DND-41 (cell line): ENCODE results near the gene ARL8A.

ENCODE experiments used
- ATAC-seq: fragments of 200-7000 bp; cut with Tn5 transposase; 3 replicates; pipeline ENCODE4 v1.9.1; 2021; ENCODE audit warnings: low read depth; ENCODE audit not compliant: insufficient read depth
- DNase-seq: peaks from one replicate; pipeline ENCODE4 v3.0.0-alpha.2; 2020
- H2AFZ ChIP-seq: 2 replicates; pipeline ENCODE4 v1.6.0; 2012; ENCODE audit warnings: low read depth, low read length
- H3K27ac ChIP-seq: 2 replicates; pipeline ENCODE4 v1.5.1; 2012; ENCODE audit warnings: low read length, inconsistent platforms
- H3K27me3 ChIP-seq: fragments of 200-600 bp; sonication (generic); 2 replicates; pipeline ENCODE4 v1.6.0; 2012; ENCODE audit warnings: low read length, mild to moderate bottlenecking, inconsistent platforms; ENCODE audit not compliant: insufficient read depth, poor library complexity
- H3K36me3 ChIP-seq: 2 replicates; pipeline ENCODE4 v1.5.1; 2012; ENCODE audit warnings: low read length, inconsistent platforms; ENCODE audit not compliant: insufficient read depth
- H3K4me1 ChIP-seq: 2 replicates; pipeline ENCODE4 v1.5.1; 2012; ENCODE audit warnings: mild to moderate bottlenecking, low read length; ENCODE audit not compliant: insufficient read depth
- H3K4me2 ChIP-seq: 2 replicates; pipeline ENCODE4 v1.6.0; 2012; ENCODE audit warnings: mild to moderate bottlenecking, moderate library complexity, low read length, inconsistent platforms; ENCODE audit not compliant: insufficient read depth
- H3K4me3 ChIP-seq, 2 experiments: fragments of 200-600 bp in 1 of 2; shearing (Covaris generic) in 1 of 2; 2 replicates each; pipeline ENCODE4 v1.5.1; 2012 to 2016; ENCODE audit warnings: inconsistent platforms in 2 of 2, low read length in 2 of 2, mild to moderate bottlenecking in 2 of 2, low read depth in 1 of 2, moderate library complexity in 1 of 2
- H3K79me2 ChIP-seq: 2 replicates; pipeline ENCODE4 v1.6.0; 2012; ENCODE audit warnings: low read length, inconsistent platforms; ENCODE audit not compliant: insufficient read depth
- H3K9ac ChIP-seq: 2 replicates; pipeline ENCODE4 v1.6.0; 2012; ENCODE audit warnings: low read depth, mild to moderate bottlenecking, inconsistent platforms, low read length, moderate library complexity
- H3K9me3 ChIP-seq: 2 replicates; pipeline ENCODE4 v1.5.1; 2012; ENCODE audit warnings: low read length, moderate library complexity, mild to moderate bottlenecking, inconsistent platforms; ENCODE audit not compliant: insufficient read depth, severe bottlenecking
- H4K20me1 ChIP-seq: 2 replicates; pipeline ENCODE4 v1.6.0; 2012; ENCODE audit warnings: low read length; ENCODE audit not compliant: insufficient read depth
- EZH2 ChIP-seq: IDR thresholded peaks from 3 replicates; pipeline ENCODE4 v1.6.1; 2012; ENCODE audit warnings: borderline replicate concordance, low read depth, mild to moderate bottlenecking, moderate library complexity, low read length, inconsistent platforms; ENCODE audit not compliant: severe bottlenecking
- TF ChIP-seq, protein P1 (sequence below): IDR thresholded peaks from 2 replicates; pipeline ENCODE4 v1.5.1; 2012; ENCODE audit warnings: borderline replicate concordance, low read length, moderate library complexity, mild to moderate bottlenecking; ENCODE audit not compliant: poor library complexity, severe bottlenecking; ENCODE audit errors: extremely low read depth

Gene ARL8A

DNA sequence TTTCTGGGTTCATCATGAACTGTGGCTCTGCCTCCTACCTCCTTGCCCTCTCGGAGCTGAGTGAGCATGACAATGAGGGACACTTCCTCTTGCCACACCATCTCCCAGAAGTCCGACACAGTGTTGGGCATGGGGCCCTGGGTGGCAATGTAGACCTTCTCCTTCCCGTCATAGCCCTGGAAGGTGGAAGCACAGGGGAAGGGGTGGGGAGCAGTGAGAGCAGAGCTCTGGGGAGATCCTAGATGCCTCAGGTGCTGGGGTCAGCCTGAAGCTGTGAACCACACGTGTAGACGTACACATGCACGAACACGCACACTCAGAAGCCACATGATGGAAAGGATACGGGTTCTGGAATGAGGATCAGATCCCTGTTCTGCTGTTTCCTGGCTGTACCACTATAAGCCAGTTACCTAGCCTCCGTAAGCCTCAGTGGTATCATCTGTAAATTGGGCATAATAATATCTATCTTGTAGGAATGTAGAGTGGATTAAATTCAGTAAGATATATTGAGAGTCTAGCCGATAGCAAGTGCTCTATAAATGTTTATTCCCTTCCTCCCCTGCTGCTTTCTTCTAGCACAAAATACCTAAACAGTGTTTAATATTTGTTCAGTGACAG, 9.7 kb upstream of the ARL8A start:
- Histone ChIP-seq H3K4me2 (no peak overlapping the region), H3K4me3 (no peak overlapping the region), H3K9ac (no peak overlapping the region), H4K20me1 (no peaks in the 10 kb centered on the region), H3K36me3 (peaks cover 82% of the 10 kb centered on the region), H3K9me3 (no peaks in the 10 kb centered on the region), H3K27me3 (no peaks in the 10 kb centered on the region), H3K79me2 (peaks cover 18% of the 10 kb centered on the region), H3K4me1 (peaks cover 18% of the 10 kb centered on the region), H2AFZ (no peak overlapping the region), H3K27ac (no peak overlapping the region)
- ATAC-seq (no peak), DNase-seq (no peak)
- TF ChIP-seq, protein P1, sequence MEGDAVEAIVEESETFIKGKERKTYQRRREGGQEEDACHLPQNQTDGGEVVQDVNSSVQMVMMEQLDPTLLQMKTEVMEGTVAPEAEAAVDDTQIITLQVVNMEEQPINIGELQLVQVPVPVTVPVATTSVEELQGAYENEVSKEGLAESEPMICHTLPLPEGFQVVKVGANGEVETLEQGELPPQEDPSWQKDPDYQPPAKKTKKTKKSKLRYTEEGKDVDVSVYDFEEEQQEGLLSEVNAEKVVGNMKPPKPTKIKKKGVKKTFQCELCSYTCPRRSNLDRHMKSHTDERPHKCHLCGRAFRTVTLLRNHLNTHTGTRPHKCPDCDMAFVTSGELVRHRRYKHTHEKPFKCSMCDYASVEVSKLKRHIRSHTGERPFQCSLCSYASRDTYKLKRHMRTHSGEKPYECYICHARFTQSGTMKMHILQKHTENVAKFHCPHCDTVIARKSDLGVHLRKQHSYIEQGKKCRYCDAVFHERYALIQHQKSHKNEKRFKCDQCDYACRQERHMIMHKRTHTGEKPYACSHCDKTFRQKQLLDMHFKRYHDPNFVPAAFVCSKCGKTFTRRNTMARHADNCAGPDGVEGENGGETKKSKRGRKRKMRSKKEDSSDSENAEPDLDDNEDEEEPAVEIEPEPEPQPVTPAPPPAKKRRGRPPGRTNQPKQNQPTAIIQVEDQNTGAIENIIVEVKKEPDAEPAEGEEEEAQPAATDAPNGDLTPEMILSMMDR: no peak
- TF ChIP-seq EZH2: no peak

DNA sequence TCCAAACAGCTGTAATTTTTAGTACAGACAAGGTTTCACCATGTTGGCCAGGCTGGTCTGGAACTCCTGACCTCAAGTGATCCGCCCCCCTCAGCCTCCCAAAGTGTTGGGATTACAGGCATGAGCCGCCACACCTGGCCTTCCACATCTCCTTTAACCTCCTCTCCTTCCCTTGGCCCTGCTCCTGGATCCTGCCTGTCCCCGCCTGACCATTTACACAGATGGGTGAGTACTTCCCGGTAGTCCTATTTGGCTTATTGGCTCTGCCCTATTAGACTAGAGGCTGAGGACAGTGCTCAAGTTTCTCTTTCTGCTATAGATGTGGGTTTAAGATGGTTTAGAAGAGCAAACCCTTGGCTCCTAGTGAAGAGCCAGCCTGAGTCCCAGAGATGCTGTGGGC, 8.7 kb upstream of the ARL8A start:
- H3K79me2 ChIP-seq: peaks cover 8% of the 10 kb centered on the region
- no peak overlapping the region for H3K27ac ChIP-seq
- H3K4me1 ChIP-seq: peaks cover 9% of the 10 kb centered on the region
- no peak for TF ChIP-seq EZH2
- TF ChIP-seq, protein P1: no peak
- H3K27me3 ChIP-seq: no peaks in the 10 kb centered on the region
- peaks cover 84% of the 10 kb centered on the region for H3K36me3 ChIP-seq
- no peaks in the 10 kb centered on the region for H3K9me3 ChIP-seq
- no peak overlapping the region for H3K4me2 ChIP-seq
- H3K9ac ChIP-seq: no peak overlapping the region
- no peak for DNase-seq
- no peak for ATAC-seq
- no peak overlapping the region for H3K4me3 ChIP-seq
- no peaks in the 10 kb centered on the region for H4K20me1 ChIP-seq
- no peak overlapping the region for H2AFZ ChIP-seq

DNA sequence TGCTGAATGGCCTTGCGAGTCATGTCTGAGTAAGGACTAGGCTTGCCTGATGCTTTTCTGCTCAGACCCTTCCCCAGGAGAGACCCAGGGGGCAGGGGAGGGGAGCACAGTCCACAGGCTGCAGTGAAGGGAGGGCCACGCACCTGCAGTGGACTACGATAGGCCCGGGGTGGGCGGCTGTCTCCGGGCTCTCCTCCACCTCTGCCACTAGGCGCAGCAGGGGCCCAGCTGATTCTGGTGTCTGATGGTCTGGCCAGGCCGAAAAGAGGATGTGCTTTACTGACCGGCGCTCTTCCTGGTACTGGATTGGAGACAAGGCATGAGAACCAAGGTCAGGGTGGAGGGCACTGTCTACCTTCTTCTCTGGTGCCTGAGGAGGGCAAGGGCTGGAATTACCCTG, 7.9 kb upstream of the ARL8A start:
- no peaks in the 10 kb centered on the region; the same call in 1 of the 2 replicates for H3K4me1 ChIP-seq
- ATAC-seq: no peak
- no peak overlapping the region for H3K4me3 ChIP-seq

More for the DNA sequence above, 7.9 kb upstream of the ARL8A start:
- no peaks in the 10 kb centered on the region for H3K9me3 ChIP-seq
- no peak overlapping the region for H3K27ac ChIP-seq
- H3K79me2 ChIP-seq: no peaks in the 10 kb centered on the region
- TF ChIP-seq, protein P1: no peak
- TF ChIP-seq EZH2: no peak
- H3K4me2 ChIP-seq: no peak overlapping the region
- DNase-seq: no peak
- H3K36me3 ChIP-seq: peaks cover 85% of the 10 kb centered on the region
- H2AFZ ChIP-seq: no peak overlapping the region
- H3K9ac ChIP-seq: no peak overlapping the region
- no peaks in the 10 kb centered on the region for H3K27me3 ChIP-seq
- H4K20me1 ChIP-seq: no peaks in the 10 kb centered on the region
